LoVo (cell line): ENCODE results near the gene TLR5.

Experiments
- DNase-seq: peaks from one replicate; pipeline ENCODE4 v3.0.0-alpha.2; 2016; ENCODE audit warnings: low spot score

TLR5 gene

GRCh38 chr1:223068900-223069665 is 74.0 kb downstream of the TLR5 start:
- DNase-seq = no peak

- no peak for DNase-seq
Measured at GRCh38 chr1:223067914-223068313, 75.1 kb downstream of the TLR5 start.

GRCh38 chr1:223066415-223066814 is 76.6 kb downstream of the TLR5 start:
- no peak for DNase-seq

- no peak for DNase-seq
Measured at GRCh38 chr1:223062177-223062576, 80.9 kb downstream of the TLR5 start.

DNA sequence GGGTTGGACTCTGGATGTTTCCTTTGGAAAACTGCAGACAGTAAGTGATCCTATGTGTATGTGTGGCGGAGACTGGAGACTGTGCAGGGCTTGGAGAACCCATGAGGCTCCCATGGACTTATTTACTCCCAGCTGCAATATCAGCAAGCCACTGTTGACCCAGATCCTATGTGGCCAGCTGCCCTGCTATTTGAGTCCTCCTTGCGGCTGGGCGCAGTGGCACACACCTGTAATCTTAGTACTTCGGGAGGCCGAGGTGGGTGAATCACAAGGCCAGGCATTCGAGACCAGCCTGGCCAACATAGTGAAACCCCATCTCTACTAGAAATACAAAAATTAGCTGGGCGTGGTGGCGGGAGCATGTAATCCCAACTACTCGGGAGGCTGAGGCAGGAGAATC is 83.5 kb downstream of the TLR5 start:
- no peak for DNase-seq
